Kidney glomerular epithelial cell (primary cell): ENCODE data around the gene SPECC1.
"Not testable (repeated sequence)": the region's sequence is repeated elsewhere in the genome, so short reads cannot be mapped to it uniquely, and the experiment has no call there.

Experiments used
- DNase-seq: peaks from one replicate; lab custom pipeline; 2025; lab: John Stamatoyannopoulos, UW

Gene SPECC1

GRCh38 chr17:20009302-20010098 is at the start of gene SPECC1:
Gene SPECC1, plus strand, starts transcription at chr17:20009359. Its CDS starts 87,293 bp downstream, at chr17:20096652.
- no peak for DNase-seq

GRCh38 chr17:19962954-19963353 is 46.2 kb upstream of the SPECC1 start:
- not testable (repeated sequence) for DNase-seq

GRCh38 chr17:19973156-19973555 is 36.0 kb upstream of the SPECC1 start:
- DNase-seq = no peak

- DNase-seq = no peak
Observed at GRCh38 chr17:19975601-19976000, 33.6 kb upstream of the SPECC1 start.

- peak; percentile 60 for DNase-seq
Observed at GRCh38 chr17:19977293-19978208, 31.6 kb upstream of the SPECC1 start, which contains the start of gene AKAP10. Gene AKAP10, minus strand, starts transcription at chr17:19977828. Its CDS starts 149 bp downstream, at chr17:19977679.

GRCh38 chr17:19978209-19978802 is 30.9 kb upstream of the SPECC1 start:
- peak; percentile 5 for DNase-seq

GRCh38 chr17:19978805-19979211 is 30.4 kb upstream of the SPECC1 start:
- no peak for DNase-seq

GRCh38 chr17:19979917-19980770 is 29.0 kb upstream of the SPECC1 start:
- DNase-seq = no peak

- DNase-seq = no peak
Observed at GRCh38 chr17:19986941-19987861, 22.0 kb upstream of the SPECC1 start.

GRCh38 chr17:19987897-19988296 is 21.3 kb upstream of the SPECC1 start:
- no peak for DNase-seq

GRCh38 chr17:19991252-19991885 is 17.8 kb upstream of the SPECC1 start:
- no peak for DNase-seq

- peak; percentile 92 for DNase-seq
Observed at GRCh38 chr17:19992803-19993713, 16.1 kb upstream of the SPECC1 start.

- DNase-seq = no peak
Observed at GRCh38 chr17:19996086-19996485, 13.1 kb upstream of the SPECC1 start.

- DNase-seq = no peak
Observed at GRCh38 chr17:19996502-19996901, 12.7 kb upstream of the SPECC1 start.

GRCh38 chr17:20008242-20009051 is 712 bp upstream of the SPECC1 start:
- DNase-seq = no peak

- DNase-seq = peak; percentile 62
Observed at GRCh38 chr17:20009052-20009301, 182 bp upstream of the SPECC1 start.

- peak; percentile 58 for DNase-seq
Observed at GRCh38 chr17:20010099-20010863, 1.1 kb downstream of the SPECC1 start.
